GM10847 (cell line): ENCODE results near the gene ADARB2.

Source experiments
- POLR2A ChIP-seq: IDR thresholded peaks from 2 replicates; pipeline ENCODE4 v1.6.1; 2011; ENCODE audit not compliant: insufficient read length; ENCODE audit errors: extremely low read depth

The ADARB2 gene

DNA sequence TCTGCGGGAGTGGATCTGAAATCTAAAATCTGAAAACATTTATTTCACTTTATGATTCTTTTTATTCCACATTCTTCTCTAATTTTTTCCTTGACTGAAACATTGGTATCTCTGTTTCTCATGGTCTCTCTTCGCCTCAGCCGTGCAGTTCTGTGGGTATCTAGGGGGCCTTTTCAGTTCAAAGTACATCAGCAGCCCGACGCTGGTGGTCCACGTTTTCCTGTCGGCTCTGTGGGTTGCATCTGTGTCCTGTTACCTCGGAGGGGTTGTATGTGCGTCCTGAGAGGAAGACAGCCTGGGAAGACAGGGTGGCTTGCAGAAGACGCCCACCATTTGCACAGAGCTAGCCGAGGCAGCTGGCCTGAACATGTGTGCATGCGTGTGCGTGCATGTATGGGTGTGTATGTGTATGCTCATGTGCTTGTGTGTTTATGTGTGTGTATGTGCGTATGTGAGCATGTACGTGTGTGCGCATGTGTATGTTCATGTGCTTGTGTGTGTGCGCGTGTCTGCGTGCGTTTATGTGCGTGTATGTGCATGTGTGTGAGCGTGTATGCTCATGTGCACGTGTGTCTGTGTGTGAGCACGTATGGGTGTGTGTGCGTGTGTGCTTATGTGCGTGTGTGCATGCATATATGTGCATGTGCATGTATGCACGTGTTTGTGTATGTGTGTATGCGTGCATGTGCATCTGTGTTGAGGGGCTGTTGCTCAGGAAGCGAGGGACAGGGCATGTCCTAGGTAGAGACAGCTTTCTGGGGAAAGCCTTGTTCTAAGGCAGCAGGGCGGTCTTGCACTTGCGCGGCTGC lies 211.8 kb downstream of the ADARB2 start:
- no peak for TF ChIP-seq POLR2A

DNA sequence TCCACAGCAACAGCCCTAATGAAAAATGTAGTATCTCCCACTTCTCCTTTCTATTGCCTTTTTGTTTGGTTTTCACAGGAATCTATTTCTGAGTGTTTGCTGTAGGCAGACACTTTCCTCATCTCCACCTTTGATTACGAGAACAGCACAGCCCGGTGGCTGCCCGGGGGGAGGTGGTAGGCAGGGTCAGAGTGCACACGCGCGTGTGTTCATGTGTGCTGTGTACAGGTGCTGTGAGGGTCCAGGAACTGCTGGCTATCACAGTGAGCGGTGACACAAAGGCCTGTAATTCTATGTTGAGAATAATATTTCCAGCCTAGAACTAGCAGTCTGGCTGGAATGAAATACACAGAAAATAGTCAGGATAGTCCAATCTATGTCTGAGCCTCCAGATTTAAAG lies 212.8 kb downstream of the ADARB2 start:
- no peak for TF ChIP-seq POLR2A

DNA sequence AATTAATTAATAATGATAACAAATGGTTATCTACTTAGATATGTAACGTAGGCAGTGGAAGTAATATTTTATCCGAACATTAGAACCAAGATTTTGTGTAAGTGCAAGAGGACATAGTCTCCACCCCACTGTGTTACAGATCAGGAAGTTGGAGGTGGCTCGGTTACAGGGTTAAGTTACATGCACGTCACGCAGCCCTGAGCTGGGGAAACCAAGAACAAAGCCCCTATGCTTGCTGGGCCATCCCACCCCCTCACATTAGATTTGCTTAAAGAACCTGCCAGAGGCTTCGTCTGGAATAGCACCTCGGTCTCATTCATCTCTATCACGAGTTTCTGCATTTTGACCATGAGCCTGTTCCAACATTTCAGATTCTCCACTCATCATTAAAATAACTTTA lies 214.1 kb downstream of the ADARB2 start:
- no peak for TF ChIP-seq POLR2A

DNA sequence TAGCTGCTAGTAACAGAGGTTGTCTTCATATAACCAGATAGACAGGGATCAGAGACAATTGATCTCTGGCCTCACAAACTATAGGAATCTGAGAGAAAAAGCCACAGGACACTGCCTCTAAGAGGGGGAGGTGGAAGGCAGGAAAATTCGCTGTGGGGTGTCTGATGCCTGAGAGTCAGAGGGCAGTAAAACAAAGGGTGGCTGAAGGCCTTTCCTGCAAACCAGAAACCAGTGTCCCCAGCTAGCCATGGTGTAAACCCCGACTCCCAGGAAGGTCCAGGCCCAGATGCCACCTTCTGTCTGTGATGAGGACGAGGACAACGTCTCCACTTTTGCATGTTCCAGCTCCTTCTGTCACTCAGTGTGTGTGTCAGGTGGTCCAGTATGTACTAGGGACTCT lies 215.1 kb downstream of the ADARB2 start:
- no peak for TF ChIP-seq POLR2A

DNA sequence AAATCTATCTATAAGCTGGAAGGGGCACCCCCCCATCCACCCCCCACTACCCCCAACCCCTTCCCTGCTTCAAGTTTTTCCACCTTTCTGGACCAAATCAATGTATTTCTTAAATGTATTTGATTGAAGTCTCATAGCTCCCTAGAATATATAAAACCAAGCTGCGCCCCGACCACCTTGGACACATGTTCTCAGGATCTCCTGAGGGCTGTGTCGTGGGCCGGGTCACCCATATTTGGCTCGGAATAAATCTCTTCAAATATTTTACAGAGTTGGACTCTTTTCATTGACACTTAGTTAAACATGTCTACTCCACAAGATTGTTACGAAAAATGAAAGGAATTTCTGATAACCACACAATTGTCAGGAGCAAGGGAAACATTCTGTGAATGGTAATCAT lies 215.6 kb downstream of the ADARB2 start:
- TF ChIP-seq POLR2A: no peak

DNA sequence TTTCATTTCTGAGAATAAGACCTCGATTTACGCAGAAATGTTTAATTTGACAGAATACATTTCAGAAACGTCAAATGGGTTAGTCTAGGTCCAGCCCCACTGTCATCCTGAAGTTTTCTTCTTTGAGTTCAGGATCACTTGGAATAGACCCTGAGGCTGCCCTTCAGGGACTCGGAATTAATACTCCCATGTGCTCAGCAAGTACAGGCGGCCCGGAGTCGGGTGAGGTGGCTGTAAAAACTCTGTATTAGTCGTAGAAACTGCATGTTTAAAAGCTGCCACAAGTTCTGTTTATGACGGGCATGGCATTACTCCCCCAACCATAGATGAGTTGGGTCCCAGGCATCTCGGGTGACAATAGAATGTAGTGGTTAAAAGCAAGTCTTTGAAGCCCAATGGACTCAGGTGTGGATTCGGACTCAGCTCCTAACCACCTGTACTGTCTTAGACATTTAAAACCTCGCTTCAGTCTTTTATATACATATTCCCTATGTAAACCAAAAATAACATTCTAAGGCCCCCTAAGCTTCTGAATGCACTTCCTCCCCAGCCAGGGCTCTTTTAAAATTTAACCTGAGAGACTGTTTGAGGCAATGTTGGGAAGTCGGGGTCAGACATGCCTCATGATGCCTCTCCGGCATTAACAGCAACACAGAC lies 216.3 kb downstream of the ADARB2 start:
- no peak for TF ChIP-seq POLR2A

DNA sequence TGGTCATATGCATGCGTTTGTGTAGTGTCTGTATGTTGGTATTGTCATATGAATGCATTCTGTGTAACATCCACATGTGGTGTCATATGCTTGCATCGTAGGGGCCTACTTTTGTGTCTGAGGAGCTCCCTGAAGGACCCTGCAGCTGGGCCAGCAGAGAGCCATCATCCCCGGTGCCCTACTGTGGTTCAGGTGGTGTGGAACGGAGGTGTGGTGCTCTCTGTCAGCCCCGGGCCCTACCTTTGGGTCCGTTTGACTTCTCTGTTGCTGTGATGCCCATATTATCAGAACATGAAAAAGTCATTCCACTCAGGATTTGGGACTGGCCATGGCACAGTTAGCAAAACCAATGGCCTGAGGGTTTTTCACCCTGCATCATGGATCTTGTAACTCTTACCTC lies 217.9 kb downstream of the ADARB2 start:
- no peak for TF ChIP-seq POLR2A

DNA sequence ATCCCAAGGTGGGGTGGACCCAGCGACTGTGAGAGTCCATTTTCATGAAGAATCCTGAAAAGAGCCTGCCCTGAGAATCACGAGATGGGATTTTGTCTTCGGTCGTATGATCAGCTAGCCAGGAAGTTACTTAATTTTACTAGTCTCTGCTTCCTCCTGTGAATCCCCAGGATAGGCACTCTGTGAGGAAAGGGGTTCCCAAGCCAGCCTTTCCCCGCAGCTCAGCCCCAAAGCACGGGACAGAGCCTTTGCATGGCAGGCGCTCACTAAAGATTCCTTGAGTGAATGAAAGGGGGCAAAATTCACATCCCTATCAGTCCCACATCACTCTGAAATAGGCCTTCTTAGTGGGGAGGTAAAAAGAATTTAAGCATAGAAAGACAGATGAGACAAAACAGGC lies 219.6 kb downstream of the ADARB2 start:
- TF ChIP-seq POLR2A: no peak

DNA sequence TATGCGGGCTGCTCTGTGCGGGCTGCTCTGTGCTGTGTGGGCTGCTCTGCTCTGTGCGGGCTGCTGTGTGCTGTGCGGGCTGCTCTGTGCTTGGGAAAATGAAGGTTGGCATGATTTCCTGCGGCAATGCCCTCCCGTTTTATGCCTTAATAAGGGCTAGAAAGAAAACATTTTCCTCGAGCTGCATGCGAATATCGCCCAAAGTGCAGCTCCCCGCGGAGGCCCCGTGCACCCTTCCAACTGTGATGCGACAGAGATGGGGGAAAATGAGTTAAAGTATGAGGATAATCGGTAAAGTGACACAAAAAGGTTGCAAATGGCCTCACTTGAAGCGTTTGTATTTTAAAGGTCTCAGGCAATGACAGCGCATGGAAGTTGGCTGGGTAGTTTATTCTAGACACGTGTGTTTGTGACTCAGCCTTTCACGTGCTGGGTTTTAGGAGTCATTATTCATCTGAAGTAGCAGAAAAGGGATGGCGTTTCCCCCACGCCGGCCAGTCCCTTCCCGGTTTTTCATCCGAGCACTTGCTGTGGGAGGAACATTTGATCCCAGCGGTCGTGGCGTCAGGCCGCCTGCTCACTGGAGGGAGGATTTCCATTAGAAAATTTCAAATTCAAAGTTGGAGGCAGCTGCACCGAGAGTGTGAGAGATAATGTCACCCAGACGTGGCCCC lies 220.7 kb downstream of the ADARB2 start:
- no peak for TF ChIP-seq POLR2A

DNA sequence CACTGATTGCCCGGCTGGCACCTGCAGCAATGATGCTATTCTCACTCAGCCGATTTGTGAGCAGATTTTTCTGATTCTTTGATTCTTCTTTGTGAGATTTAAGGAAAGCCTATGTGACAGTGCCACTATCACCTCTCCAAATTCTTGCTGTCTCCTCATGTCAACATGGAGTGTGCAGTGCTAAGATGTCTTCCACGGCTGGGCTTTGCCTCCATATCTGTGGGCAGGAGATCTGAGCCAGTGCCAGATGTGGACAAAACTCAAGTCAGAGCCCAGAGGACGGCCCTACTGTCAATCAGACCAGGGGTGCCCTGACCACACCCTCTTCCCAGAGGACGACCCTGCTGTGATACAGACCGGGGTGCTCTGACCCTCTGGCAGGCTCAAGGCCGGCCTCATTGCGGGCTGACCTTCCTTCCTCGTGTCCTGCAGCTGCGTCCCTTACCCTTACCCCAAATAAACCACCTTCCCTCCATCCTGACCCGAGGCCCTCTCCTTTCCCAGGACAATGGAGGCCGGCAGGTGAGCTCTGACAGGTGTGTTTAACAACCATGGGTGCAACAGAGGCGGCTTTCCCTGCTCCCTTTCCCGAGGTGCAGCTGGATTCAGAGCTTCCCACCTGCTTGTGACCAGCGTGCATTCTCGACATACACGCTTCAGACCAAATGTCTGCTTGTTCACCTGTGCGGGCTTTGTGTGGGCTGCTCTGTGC lies 221.4 kb downstream of the ADARB2 start:
- no peak for TF ChIP-seq POLR2A

DNA sequence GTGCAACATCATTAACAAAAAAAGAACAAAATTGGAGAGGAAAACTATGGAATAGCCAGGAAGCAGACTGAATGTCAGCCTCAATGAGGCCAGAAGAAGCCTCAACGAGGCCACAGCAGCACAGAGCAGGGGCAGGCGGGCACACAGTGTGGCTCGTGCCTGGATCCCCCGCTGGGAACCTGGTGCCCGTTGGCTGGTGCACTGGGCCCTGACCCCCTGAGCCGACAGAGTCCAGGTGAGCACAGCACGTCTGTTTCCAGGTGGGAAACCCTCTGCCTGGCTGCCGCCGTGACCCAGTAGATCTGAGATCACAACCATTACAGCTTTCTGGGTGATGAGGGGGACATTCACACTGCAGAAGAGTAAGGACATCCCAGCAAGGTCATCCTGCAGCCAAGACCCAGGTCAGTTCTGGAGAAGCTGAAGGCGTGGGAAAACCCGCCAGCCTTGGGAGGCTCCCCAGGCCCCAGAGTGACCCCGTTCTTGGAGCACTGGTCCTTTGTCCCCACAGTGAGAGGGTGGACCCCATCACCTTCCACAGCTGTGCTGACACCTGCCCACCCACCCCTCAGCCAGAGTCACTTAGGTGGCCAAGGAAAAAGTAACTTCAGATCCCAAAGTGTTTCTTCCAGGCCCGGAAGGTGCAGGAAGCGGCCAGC lies 222.1 kb downstream of the ADARB2 start:
- no peak for TF ChIP-seq POLR2A

DNA sequence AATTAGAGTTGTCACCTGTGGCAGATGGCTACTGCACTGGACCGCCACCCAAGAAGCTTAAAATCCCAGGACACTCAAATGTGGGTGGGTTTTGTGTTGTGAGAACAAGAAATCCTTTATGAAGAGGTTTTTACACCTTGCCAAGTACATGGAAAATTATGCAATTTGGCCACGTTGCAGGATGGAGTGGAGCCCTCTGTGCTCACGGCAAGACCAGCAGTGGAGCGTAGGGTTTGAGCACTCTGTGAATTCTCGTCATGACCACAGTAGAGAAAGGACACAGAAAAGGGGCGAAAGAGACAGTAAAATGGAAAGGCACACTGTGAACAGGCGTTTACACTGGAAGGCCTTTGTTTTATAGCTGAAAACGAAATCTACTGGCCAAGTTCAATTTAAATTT lies 222.6 kb downstream of the ADARB2 start:
- TF ChIP-seq POLR2A: no peak

DNA sequence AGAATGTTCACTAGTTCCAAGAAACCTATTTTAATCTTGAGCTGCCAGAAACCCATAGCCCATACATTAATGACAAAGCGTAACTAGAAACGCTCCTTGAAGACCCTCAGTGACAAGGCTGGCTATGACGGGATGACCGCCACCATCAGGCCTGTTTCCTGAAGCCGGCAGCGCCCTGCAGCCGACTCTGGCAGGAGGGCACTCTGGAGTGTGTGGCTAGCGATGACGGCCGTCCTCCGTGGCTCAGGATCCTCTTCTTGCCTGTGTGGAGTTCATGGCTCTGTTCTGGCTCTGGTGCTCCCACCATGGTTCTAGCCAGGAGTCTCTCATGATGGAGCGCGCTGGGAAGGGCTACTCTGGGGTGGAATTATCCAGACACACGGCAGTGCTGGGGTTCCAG lies 224.1 kb downstream of the ADARB2 start:
- no peak for TF ChIP-seq POLR2A

DNA sequence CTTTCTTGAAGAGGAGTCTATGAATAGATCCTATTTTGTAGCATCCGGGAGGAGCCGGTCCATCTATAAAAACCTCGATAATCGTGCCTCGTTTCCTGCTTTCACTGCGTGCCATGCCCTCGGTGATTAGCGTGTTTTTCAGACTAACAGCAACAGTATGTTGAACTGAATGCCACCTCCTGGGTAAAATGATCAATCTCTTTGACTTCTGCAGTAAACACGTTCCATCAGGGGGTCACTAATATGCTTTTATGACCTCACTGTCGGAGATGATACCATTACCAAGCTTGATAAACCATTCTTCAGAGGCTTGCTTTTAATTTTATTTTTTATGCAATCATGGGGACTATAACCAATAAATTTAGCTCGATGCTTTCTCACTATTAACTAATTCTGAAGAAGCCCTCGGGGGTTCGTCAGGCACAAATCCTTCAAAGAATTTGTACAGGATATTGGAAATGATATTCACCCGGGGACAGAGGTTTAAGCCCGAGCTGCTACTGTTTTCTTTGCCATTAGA lies 228.3 kb downstream of the ADARB2 start:
- TF ChIP-seq POLR2A: no peak

DNA sequence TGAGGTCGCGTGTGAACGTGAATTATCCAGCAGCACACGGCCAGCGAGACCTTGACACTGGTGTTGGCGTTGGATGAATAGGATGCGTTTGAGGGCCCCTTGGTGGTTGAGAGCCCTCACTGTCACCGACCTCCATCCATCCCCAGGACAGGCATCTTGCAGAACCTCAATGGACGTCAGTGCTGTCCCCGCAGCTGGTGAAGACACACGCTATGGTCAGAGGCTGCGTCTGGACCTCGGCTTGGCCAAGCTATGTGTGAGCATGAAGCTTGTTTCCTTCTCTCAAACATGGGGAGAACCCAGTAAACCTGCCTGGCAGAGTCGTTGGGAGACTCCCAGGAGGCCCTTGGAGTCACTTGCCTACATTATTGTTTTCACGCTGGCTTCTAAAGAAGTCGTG lies 229.2 kb downstream of the ADARB2 start:
- TF ChIP-seq POLR2A: no peak
